HEK293 (cell line): ENCODE data around the gene MAGI2.

Source experiments
- CTCF ChIA-PET: fragments of 350-600 bp; formaldehyde crosslinking; extraction: SDS; loops from one replicate; lab custom pipeline; 2021; ENCODE audit warnings: antibody characterized with exemption; lab: Yijun Ruan, JAX
- POLR2A ChIA-PET: fragments of 300-600 bp; formaldehyde crosslinking; extraction: SDS; loops from one replicate; lab custom pipeline; 2020; ENCODE audit warnings: antibody characterized with exemption, inconsistent platforms; lab: Yijun Ruan, JAX
- H3K27ac ChIP-seq: fragments of 200-500 bp; sonication (Bioruptor generic); 2 replicates; pipeline ENCODE4 v1.5.1; 2014; ENCODE audit warnings: low read depth, low read length, control low read depth, inconsistent platforms; ENCODE audit errors: extremely low read depth
- H3K36me3 ChIP-seq, 2 experiments: fragments of 200-500 bp in 1 of 2; sonication (Bioruptor generic) in 1 of 2; 1 replicate in 1 of 2; 2 replicates in 1 of 2; pipeline ENCODE4 v1.5.1; 2014 to 2017; ENCODE audit warnings: inconsistent platforms in 2 of 2, low read length in 2 of 2; ENCODE audit not compliant: control insufficient read depth in 2 of 2, insufficient read depth in 1 of 2
- H3K4me1 ChIP-seq: fragments of 200-500 bp; sonication (Bioruptor generic); 2 replicates; pipeline ENCODE4 v1.5.1; 2014; ENCODE audit warnings: mild to moderate bottlenecking, low read length, inconsistent platforms; ENCODE audit not compliant: control insufficient read depth, insufficient read depth
- H3K4me3 ChIP-seq: 2 replicates; pipeline ENCODE4 v1.5.1; 2011; ENCODE audit warnings: low read depth, mild to moderate bottlenecking, control low read depth, low read length, moderate library complexity
- H3K9me3 ChIP-seq: fragments of 200-500 bp; sonication (Bioruptor generic); 2 replicates; pipeline ENCODE4 v1.5.1; 2014; ENCODE audit warnings: low read depth, low read length, inconsistent platforms; ENCODE audit not compliant: control insufficient read depth, insufficient read depth
- INSM2 ChIP-seq: fragments of 450-650 bp; formaldehyde crosslinking; IDR thresholded peaks from 2 replicates; pipeline ENCODE4 v1.5.1; 2016; ENCODE audit warnings: missing biosample characterization, missing genetic modification characterization
- KLF17 ChIP-seq: fragments of 450-650 bp; formaldehyde crosslinking; IDR thresholded peaks from 2 replicates; pipeline ENCODE4 v1.5.1; 2016; ENCODE audit warnings: missing biosample characterization, missing genetic modification characterization
- REST ChIP-seq: fragments of 450-650 bp; formaldehyde crosslinking; IDR thresholded peaks from 2 replicates; pipeline ENCODE4 v1.5.1; 2016; ENCODE audit warnings: missing biosample characterization, missing genetic modification characterization
- SP2 ChIP-seq: fragments of 450-650 bp; formaldehyde crosslinking; IDR thresholded peaks from 2 replicates; pipeline ENCODE4 v1.5.1; 2016; ENCODE audit warnings: missing biosample characterization, missing genetic modification characterization
- ZNF157 ChIP-seq: fragments of 450-650 bp; formaldehyde crosslinking; IDR thresholded peaks from 2 replicates; pipeline ENCODE4 v1.5.1; 2016; ENCODE audit warnings: missing biosample characterization, missing genetic modification characterization
- ZNF19 ChIP-seq: fragments of 450-650 bp; formaldehyde crosslinking; IDR thresholded peaks from 2 replicates; pipeline ENCODE4; 2016; ENCODE audit warnings: missing biosample characterization, missing genetic modification characterization, low read depth
- ZNF214 ChIP-seq: fragments of 450-650 bp; formaldehyde crosslinking; IDR thresholded peaks from 2 replicates; pipeline ENCODE4 v1.5.1; 2017; ENCODE audit warnings: missing biosample characterization, mild to moderate bottlenecking, missing genetic modification characterization, borderline replicate concordance
- ZNF324 ChIP-seq: fragments of 450-650 bp; formaldehyde crosslinking; IDR thresholded peaks from 2 replicates; pipeline ENCODE4 v1.5.1; 2016; ENCODE audit warnings: missing biosample characterization, missing genetic modification characterization
- ZNF48 ChIP-seq: fragments of 450-650 bp; formaldehyde crosslinking; IDR thresholded peaks from 2 replicates; pipeline ENCODE4 v1.5.1; 2016; ENCODE audit warnings: missing biosample characterization, missing genetic modification characterization
- ZNF488 ChIP-seq: fragments of 450-650 bp; formaldehyde crosslinking; IDR thresholded peaks from 2 replicates; pipeline ENCODE4 v1.5.1; 2016; ENCODE audit warnings: missing biosample characterization, missing genetic modification characterization
- ZNF521 ChIP-seq: fragments of 450-650 bp; formaldehyde crosslinking; IDR thresholded peaks from 2 replicates; pipeline ENCODE4 v1.5.1; 2017; ENCODE audit warnings: missing biosample characterization, mild to moderate bottlenecking, missing genetic modification characterization
- ZNF621 ChIP-seq: fragments of 450-650 bp; formaldehyde crosslinking; IDR thresholded peaks from 2 replicates; pipeline ENCODE4 v1.5.1; 2017; ENCODE audit warnings: missing biosample characterization, missing genetic modification characterization
- ZNF626 ChIP-seq: fragments of 450-650 bp; sonication (Bioruptor Pico); formaldehyde crosslinking; IDR thresholded peaks from 2 replicates; pipeline ENCODE4 v1.5.1; 2018; ENCODE audit warnings: missing biosample characterization, missing genetic modification characterization, inconsistent platforms
- ZNF670 ChIP-seq: fragments of 450-650 bp; formaldehyde crosslinking; IDR thresholded peaks from 2 replicates; pipeline ENCODE4 v1.5.1; 2016; ENCODE audit warnings: missing biosample characterization, missing genetic modification characterization, low read depth
- ZSCAN30 ChIP-seq: fragments of 450-650 bp; IDR thresholded peaks from 2 replicates; pipeline ENCODE4 v1.5.1; 2018; ENCODE audit warnings: missing biosample characterization, mild to moderate bottlenecking, missing genetic modification characterization, moderate library complexity
- ZSCAN4 ChIP-seq: fragments of 450-650 bp; formaldehyde crosslinking; IDR thresholded peaks from 2 replicates; pipeline ENCODE4 v1.5.1; 2017; ENCODE audit warnings: missing biosample characterization, missing genetic modification characterization

Gene MAGI2

GRCh38 chr7:78024591-78024990, 1428.9 kb downstream of the MAGI2 start:
- POLR2A ChIA-PET: no interaction called here
- CTCF ChIA-PET: interaction anchor here (0.8 kb wide), 1 partner anchor 15 kb away, joined by 3 read pairs; no protein-coding TSS in a partner anchor

More at GRCh38 chr7:78024591-78024990, 1428.9 kb downstream of the MAGI2 start:
- no peaks in the 10 kb centered on the region for H3K36me3 ChIP-seq
- no peak for TF ChIP-seq ZNF48 (tag by site-specific recombination)
- TF ChIP-seq REST: no peak
- no peak for TF ChIP-seq ZNF214 (tag by site-specific recombination)
- TF ChIP-seq ZNF157 (tag by site-specific recombination): no peak
- TF ChIP-seq ZNF626 (tag by site-specific recombination): no peak
- TF ChIP-seq ZNF670 (tag by site-specific recombination): no peak
- TF ChIP-seq KLF17 (tag by site-specific recombination): no peak
- no peak for TF ChIP-seq SP2 (tag by site-specific recombination)
- no peak for TF ChIP-seq INSM2 (tag by site-specific recombination)
- no peak for TF ChIP-seq ZNF324 (tag by site-specific recombination)
- TF ChIP-seq ZSCAN30 (tag by site-specific recombination): no peak
- no peak for TF ChIP-seq ZNF19 (tag by site-specific recombination)
- TF ChIP-seq ZNF621 (tag by site-specific recombination): no peak
- TF ChIP-seq ZNF521 (tag by site-specific recombination): no peak
- TF ChIP-seq ZNF488 (tag by site-specific recombination): no peak
- TF ChIP-seq ZSCAN4: no peak
- peaks cover 3% of the 10 kb centered on the region; the same call in 1 of the 2 replicates for H3K4me1 ChIP-seq
- no peaks in the 10 kb centered on the region for H3K9me3 ChIP-seq
- H3K4me3 ChIP-seq: no peak overlapping the region
- H3K27ac ChIP-seq: no peak overlapping the region
